ENCODE measurements around the gene NAV2.

The NAV2 gene

DNA sequence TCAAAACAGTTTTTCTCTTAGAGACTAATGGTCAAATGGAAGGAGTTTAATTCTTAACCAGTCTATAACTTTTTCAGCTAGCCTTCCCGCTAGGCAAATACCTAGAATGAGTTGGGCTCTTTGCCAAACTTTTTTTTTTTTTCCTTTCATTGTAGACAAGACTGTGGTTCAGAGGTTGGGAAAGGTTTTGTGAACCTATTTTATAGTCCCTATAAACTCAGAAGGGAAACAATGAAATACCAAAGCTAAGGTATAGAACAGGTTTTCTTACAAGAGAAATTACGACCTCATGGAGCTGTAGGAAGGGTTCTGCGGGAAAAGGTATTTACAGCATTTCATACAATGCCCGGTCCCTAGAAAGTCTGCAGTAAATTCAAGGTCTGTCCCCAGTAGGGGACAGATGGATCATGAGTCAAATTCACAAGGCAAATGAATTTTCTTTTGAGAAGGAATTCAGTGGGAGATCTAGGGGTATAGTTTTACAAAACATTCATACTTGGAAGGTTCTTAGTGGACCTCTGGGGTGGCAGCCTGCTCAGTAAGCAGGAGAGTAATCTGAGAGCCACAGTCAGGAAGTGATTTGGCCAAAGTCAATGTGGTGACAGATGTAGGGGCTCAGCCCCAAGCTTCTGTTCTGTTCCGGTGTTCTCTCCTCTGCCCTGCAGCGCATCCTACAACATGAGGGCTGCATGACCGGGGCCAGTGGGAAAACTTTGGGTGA is 300.9 kb downstream of the NAV2 start:
- DNase-seq = no peak

DNA sequence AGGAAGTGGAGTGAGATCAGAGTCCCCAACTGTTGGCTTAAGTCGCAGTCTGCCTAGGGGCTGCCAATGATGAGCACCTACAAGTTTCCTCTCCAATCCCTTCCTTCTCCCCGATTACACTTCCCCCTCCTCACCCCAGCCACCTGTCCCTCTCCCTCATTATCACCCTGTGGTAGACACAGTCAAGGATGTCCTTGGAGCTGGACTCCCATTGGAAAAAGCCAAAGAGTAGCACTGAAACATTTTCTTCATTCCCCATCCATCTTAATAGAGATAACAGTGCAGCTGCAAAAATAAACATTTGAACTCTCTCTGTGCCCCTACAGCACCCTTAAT is 301.4 kb downstream of the NAV2 start:
- no peak for DNase-seq

DNA sequence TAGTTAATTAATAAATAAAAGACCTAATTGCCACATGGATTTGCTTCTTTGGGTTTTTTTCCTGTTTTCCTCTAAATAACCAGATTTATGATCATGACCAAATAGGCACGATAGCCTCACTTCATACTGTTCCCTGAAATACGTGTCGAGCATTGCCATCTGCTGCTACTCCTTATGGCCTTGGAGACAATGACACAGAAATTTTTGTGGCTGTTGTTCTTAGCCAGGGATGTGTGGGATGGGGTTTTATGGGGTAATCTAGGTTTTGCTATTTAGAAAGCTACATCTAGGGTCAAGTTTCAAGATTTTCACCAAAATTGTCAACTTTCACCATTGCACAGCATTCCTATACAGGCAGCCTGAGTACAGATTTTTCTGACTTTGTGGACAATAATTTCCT is 302.5 kb downstream of the NAV2 start:
- DNase-seq = no peak

DNA sequence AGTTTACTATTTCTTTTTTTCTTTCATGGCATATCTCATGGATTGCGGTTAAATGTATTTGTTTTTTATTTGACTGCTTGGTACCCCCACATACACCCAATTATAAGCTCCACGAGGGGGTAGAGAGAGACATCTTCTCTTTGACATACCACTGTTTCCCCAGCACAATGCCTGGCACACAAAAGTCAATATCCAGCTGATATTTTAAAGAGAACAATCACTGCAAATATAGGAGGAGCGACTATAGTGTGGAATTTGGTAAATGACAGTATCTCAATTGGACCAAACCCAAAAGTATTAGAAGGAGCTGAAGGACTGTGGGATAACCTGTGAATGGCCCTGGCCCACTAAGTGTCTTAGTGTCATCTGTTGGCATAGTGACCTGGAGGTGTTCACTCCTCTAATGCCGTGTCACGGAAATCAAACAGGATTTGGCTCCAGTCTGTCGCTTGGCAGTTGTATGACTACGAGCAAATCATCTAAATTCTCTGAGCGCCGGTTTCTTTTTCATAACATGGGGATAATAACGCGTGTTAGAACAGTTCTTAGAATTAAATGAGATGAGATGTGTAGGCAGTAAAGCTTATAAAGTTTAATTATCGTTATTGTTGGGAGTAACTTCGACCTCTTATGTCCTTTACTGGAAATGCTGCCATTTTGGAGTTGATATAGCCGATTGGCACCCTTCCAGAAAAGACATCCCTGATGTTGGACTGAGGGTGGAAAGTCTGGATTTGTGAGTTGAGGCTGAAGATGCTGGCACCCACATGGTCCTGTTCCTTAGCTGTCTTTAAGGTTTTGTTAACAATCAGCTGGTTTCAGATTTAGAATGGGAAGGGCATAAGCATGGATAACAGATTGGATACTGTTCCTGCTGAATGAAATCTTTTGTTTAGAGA is 303.1 kb downstream of the NAV2 start:
- DNase-seq = no peak

DNA sequence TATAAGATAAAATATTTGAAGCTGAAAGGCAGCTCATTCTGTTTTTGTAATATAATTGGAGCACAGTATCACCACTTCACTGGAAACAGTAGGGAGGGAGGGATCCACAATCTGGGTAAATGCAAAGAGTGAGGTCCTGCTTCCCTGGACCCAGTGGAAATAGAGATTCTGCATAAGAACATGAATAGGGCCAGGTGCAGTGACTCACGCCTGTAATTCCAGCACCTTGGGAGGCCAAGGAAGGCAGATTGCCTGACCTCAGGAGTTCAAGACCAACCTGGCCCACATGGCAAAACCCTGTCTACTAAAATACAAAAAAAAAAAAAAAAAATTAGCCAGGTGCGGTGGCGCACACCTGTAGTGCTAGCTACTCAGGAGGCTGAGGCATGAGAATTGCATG is 303.9 kb downstream of the NAV2 start:
- DNase-seq = no peak

DNA sequence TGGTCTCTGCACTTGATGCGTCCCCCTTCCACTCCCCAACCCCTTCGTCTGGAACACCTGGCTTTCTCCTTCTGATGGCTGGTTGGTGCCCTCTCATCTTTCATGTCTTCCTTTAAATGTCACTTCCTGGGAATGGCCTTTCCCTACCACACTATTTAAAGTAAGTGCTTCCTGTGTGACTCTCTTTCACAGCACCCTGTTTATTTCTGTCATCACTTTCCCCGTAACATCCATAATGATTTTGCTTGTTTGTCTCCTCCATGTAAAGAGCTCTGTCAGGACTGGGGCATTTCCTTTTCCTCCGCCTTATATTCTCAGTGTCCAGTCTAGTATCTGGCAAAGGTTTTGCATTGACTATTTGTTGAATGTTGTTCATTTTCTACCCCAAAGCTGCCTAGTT is 304.7 kb downstream of the NAV2 start:
- no peak for DNase-seq

DNA sequence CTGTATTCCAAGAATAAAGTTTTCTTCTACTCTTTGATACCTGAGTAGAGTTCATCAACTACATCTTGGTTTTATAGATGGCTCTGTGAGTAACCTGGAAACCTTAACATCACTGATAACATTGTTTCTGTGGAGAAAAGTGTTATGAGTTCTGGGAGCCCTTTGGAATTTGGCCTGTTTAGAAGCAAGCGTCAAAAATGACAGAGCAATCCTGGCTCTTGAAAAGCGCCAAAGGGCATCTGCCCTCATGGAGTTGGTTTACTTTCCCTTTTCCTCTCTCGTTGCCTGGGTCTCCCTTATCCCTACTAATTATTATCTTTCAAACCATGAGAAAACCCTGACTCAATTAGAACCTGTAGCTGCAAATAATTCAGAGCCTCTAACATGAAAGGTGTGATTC is 307.6 kb downstream of the NAV2 start:
- no peak for DNase-seq

DNA sequence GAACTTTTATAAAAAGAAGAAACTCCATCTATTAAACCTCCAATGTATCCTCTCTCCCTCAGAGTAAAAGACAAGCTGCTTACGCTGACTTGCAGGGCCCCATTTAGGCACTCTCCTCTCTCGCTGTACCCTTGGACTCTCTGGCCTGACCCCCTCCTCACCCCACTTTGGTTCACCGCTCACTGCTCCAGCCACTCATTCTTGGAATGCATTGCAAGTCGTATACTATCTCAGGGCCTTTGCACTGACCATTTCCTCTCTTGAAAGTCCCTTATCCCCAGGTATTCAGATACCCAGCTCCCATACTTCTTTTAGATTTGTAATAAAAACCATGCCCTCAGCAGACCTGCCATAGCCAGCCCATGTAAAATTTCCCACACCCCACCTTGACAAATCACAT is 308.1 kb downstream of the NAV2 start:
- DNase-seq = no peak

DNA sequence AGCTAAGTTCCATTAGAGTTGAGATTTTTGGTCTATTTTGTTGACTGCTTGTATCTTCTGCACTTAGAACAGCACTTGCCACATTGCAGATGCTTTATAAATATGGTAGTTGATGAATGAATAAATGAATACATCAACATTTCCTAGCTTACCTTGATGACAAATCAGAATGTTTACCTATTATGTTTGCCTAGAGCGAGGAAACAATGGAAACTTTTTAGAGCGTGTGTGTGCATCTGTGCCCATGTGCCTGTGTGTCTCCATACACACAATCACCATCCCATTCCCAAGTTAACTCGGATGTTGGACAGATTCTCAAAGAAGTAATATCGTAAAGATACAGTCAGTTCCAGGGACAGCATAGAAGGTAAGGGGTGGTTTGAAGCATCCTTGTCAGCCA is 308.6 kb downstream of the NAV2 start:
- no peak for DNase-seq

DNA sequence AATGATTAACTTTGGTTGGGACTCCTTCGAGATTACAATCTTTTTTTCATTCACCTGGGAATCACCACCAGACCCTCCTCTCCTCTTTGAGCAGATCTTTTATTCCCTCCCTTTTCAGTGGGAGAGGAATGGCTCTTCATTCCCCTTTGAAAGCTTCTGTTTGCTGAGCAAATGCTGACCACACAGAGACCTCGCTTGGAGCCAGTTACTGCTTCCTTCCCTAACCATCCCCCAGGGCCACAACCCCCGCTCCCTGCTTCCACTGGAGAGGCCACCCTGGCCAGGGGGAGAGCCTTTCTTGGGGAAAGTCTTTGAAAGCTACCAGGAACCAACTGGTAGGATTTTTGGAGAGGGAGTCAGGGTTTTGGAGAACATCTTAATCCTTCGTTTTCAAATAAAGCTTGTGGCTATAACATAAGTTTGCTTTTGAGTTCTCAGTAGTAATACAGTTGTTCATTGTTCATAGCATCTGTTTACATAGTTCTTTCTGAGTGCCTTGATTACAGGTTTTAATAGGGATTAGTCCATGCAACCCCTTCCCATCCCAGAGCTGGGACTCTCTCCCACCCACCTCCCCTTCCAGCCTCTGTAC is 309.2 kb downstream of the NAV2 start:
- DNase-seq = no peak

DNA sequence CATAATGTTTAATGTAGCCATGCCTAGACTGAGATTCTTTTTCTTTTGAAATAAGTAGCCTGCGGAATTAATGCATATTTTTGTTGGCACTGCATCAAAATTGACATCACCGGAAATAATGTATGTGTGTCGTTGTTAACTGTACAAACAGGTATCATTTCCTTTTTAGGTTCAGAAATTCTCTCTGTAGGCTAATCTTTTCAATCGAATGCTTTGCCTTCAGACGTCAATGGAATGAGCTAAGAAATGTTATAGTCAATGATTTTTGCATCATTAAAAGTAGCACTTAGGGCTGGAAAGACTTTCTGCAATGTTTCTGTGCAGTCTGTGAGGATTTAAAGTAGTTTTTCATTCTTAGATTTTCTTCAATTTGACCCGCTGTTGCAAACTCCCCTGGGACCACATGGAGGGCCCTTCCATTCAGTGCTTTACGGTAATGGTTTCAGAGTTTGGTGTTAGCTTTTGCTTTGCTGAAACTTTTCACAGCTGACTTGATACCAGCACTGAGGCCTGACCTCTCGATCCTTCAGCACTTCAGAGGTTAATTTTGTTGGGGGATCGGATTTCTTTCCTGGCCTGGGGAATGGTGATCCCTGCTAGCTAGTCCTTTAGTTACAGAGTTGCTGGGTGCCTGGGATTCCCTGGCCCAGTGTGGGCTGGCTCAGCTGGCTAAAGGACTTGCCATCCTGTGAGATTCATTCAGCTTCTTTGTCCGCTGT is 309.9 kb downstream of the NAV2 start:
- DNase-seq = no peak

DNA sequence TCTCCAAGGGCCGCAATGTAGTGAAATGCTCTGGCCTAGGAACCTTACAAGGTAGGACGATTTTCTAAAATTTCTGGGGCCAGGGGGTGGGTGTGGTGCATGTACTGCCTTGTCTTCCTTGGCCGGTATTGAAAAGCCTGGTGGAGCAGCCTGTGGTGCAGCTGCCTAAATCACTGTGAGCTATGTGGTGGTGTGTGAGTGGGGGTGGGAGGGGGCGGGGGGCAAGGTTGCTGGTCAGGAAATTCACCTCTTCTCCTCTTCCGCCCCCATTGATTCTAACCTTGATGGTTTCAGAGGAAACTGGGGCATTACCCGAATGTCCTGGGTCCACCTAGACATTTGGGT is 310.4 kb downstream of the NAV2 start:
- no peak for DNase-seq

DNA sequence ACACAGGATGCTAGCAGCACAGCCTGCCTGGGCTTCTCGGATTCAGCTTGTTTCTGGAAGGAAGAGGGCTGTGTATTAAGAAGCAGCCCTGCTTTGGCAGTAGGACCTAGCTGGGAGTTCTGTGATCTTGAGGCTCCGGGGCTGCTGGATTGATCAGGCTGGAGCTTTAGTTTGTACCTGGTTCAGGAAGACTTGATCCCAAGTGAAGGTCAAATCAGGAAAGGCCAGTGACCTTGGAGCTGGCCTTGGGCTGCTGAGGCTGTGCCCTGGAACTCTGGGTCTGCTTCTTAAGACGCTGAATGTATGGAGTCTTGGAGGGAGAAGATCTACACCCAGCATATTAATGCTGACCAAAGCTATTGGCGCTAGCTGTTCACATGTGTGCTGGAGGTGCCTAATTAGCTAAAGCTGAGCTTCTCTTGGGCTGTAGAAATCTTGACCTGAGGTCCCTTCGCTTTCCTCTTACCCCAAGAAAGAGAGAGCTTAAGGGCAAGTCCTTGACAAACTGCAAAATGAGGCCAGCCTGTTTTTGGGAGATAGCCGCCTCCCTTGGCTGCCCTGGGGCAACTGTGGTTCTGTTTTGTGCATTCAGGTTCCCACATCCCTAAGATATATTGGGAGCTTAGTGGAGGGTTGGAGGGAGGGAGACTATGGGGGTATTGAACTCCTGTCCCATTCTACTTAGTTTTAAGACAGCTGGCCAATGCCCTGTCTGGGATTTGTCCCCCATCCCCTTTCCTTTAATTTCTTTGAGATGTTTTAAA is 311.7 kb downstream of the NAV2 start:
- no peak for DNase-seq

DNA sequence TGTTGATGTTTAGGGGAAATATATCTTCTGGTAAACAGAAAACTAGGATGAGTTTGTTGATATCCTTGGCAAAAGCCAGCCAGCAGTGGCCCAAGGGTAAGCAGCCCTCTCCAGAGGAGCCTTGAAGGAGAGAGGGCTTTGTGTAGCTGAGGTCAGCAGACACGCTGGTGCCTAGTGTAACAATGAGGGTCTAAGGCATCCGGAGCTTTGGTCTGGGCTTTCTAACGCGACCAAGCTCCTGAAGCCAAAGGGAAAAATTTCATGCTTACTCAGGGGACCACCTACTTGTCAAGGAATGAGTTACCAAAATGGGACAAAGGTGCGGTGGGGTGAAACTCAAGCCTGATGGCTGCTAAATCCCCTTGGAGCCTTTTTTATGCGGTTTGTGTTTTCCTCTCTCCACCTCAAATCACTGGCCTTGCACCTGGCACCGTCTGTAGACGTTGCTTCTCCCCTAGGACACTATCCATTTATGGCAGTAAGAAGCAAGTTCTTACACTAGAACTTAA is 312.7 kb downstream of the NAV2 start:
- DNase-seq = no peak

DNA sequence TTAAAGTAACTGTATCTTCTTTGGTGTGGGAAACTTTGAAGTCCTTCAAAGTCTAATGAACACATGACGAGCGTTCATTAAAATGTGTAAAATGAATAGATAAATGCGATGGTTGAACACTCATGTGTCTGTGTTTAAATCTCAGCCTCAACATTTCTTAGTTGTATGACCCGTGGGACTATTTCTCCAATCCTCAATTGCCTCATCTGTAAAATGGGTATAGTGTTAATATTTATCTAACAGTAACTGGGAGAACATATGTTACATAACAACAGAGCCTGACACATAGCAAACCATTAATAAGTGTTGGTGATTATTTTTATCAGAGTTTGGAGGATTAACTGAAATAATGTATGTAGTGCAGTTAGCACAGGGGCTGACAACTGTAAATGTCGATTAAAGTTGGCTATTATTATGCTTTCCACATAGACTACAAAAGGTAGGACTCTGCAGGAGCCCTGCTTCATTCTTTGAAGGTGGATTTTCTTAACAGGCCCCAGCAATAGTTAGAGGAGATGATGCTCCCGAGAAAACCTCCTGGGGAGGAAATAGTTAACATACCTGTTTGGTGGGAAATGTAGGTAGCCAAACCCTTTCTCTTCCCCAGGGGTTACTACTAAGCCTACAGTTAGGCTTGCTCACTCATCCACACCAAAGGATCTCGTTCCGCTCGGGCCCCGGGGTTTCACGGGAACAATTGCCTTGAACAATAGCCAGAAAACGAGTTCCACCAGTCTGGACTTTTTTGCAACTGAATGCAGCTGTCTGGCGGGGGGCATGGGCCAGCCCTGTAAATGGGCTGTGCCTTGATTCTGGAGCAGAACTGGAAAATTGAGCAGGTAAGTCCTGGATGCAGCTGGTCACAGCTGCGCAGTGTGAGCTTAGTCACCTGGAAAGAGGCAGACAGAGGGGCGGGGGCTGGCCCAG is 314.3 kb downstream of the NAV2 start:
- no peak for DNase-seq

DNA sequence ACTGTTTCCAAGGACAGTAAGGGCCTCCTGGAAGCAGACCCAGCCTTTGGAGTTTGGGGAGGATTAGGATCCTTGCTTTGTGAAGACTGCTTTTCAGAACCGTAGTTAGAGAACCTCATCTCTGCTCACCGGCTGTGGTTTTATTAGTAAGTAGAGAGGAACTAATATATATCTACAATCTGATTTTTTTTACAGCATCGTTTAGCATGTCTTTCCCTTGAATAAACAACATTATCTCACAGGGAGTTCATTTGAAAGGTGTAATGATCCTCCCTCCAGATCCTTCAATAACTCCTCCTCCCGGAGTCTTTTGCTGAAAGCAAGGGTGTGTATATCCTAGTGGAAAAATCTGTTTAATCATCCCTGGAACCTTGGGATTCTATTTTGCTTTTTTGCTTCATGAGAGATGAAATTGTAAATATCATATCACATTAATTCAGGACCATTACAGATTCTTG is 314.9 kb downstream of the NAV2 start:
- no peak for DNase-seq

DNA sequence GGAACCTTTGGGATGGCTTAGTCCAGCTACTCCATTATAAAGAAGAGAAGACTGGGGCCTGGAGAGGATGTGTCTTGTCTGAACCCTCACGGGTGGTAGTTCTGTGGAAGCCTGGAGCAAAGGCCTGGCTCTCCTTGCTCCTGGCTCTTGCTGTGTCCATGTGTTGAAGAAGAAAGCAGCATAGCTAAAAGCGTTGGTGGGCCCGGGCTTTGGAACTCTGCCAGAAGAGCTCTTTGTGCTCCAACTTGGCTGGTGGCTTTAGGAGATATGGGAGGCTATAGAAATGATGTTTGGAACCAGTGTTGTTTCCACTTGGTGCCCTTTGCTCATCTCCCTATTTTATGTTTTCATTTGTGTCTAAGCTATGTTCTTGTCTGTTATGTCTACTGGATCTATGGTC is 316.6 kb downstream of the NAV2 start:
- DNase-seq = no peak

DNA sequence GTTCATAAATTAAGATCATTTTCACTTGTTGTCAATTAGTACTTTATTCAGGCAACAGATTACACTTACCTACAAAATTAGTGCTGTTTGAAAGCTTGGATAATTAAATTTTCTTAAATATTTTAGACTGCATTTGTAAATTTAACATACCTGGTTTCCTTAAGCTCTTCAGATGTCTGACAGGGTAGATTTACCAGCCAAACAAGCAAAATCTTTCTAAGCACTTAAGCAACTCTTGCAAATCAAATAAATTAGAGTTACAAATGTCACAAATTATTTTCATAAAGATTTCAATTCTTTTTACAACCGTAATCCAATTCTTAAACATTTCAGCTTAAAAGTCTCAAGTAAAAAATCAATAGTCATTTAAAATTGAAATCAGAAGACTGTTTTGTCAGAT is 317.8 kb downstream of the NAV2 start:
- DNase-seq = no peak

DNA sequence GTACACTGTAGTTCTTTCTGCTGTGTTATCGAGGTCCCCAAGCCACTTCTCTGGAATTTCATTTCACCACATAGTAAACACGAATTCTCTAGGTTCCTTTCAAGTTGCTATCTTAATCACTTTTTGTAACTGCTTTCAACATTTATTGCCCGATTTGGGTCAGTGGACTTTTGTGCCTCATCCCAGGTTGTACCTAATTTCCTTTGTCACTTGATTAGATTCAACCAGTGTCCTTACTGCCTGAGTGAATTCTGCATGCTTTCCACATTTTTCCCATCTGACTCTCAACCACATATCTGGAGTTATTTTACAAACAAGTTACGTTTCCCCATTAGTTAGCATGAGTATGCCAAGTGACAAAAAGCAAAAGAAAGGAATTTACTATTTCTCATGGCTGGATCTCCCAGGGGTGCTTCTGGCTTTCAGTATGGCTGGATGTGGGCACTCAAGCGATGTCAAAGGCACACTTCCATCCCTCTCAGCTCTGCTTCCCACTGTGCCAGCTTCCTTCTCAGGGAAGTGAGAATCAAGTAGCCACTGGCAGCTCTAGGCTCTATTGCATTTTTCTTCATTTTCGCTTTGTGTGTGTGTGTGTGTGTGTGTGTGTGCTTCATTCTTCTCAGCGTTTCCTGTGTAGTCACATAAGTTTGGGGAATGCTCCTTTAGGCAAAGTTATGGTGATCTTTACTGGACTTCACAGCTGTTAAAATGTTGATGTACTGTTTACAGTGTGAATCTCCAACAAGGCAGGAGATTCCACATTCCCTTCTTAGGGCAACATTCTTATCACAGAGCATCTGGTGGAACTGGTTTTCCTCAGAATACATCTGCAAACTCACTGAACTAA is 318.7 kb downstream of the NAV2 start:
- DNase-seq = no peak

DNA sequence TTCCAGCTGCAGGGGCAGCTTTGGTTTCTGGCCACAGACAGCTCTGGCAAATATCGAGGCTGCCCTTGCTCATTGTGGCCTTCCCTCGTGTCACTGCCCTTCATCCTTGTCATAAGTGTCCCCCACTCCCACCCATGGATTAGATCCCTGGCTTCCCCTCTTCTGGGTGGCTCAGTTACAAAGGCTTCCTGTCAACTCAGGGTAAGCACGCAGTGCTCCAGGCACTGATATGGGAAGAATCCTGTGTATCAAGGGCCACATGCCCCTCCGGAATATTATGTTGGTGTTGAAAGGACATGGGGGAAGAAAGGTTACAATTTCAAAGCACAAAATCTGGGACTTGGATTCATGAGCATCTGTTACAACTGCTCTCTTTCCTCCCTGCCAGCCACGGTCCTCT is 319.5 kb downstream of the NAV2 start:
- DNase-seq = no peak

Measured in AML-193 (cell line).